IPS-20b (cell line): ENCODE results near the gene CCDC170.

Source experiments
- H3K27ac ChIP-seq: one replicate; pipeline ENCODE4 v1.5.1; 2013; ENCODE audit warnings: low read length
- H3K27me3 ChIP-seq: 2 replicates; pipeline ENCODE4 v1.6.1; 2013; ENCODE audit warnings: mild to moderate bottlenecking, low read length, inconsistent platforms; ENCODE audit not compliant: insufficient read depth
- H3K36me3 ChIP-seq: 2 replicates; pipeline ENCODE4 v1.6.1; 2013; ENCODE audit warnings: low read depth, mild to moderate bottlenecking, inconsistent platforms, low read length, moderate library complexity; ENCODE audit not compliant: insufficient read depth
- H3K4me1 ChIP-seq: 2 replicates; pipeline ENCODE4 v1.6.1; 2013; ENCODE audit warnings: mild to moderate bottlenecking, control low read depth, inconsistent platforms, low read length, moderate library complexity; ENCODE audit not compliant: insufficient read depth
- H3K4me3 ChIP-seq: 2 replicates; pipeline ENCODE4 v1.5.1; 2013; ENCODE audit warnings: mild to moderate bottlenecking, low read length, inconsistent platforms
- H3K9ac ChIP-seq: 2 replicates; pipeline ENCODE4 v1.6.1; 2013; ENCODE audit warnings: low read depth, mild to moderate bottlenecking, inconsistent platforms, low read length, moderate library complexity
- H3K9me3 ChIP-seq: 2 replicates; pipeline ENCODE4 v1.6.1; 2013; ENCODE audit warnings: mild to moderate bottlenecking, low read depth, low read length, inconsistent platforms; ENCODE audit not compliant: insufficient read depth

CCDC170 gene

GRCh38 chr6:151624900-151625536 is 131.2 kb downstream of the CCDC170 start:
- H3K9ac ChIP-seq: no peak overlapping the region
- H3K27me3 ChIP-seq: no peaks in the 10 kb centered on the region
- peaks cover 18% of the 10 kb centered on the region for H3K4me1 ChIP-seq
- no peak overlapping the region for H3K4me3 ChIP-seq
- H3K27ac ChIP-seq: no peak overlapping the region
- no peaks in the 10 kb centered on the region for H3K36me3 ChIP-seq
- H3K9me3 ChIP-seq: no peaks in the 10 kb centered on the region

GRCh38 chr6:151627689-151628444 is 134.1 kb downstream of the CCDC170 start:
- Histone ChIP-seq H3K9ac (no peak overlapping the region), H3K36me3 (no peaks in the 10 kb centered on the region), H3K27ac (no peak overlapping the region), H3K27me3 (no peaks in the 10 kb centered on the region), H3K4me3 (no peak overlapping the region), H3K9me3 (no peaks in the 10 kb centered on the region), H3K4me1 (peaks cover 15% of the 10 kb centered on the region)

GRCh38 chr6:151629791-151630190 is 136.0 kb downstream of the CCDC170 start:
- H3K9ac ChIP-seq: no peak overlapping the region
- H3K27ac ChIP-seq: no peak overlapping the region
- H3K4me1 ChIP-seq: peaks cover 15% of the 10 kb centered on the region
- H3K9me3 ChIP-seq: no peaks in the 10 kb centered on the region
- no peak overlapping the region for H3K4me3 ChIP-seq
- H3K27me3 ChIP-seq: no peaks in the 10 kb centered on the region
- H3K36me3 ChIP-seq: no peaks in the 10 kb centered on the region

GRCh38 chr6:151630387-151630786 is 136.6 kb downstream of the CCDC170 start:
- H3K27ac ChIP-seq: no peak overlapping the region
- H3K27me3 ChIP-seq: no peaks in the 10 kb centered on the region
- H3K9me3 ChIP-seq: no peaks in the 10 kb centered on the region
- H3K36me3 ChIP-seq: no peaks in the 10 kb centered on the region
- peaks cover 15% of the 10 kb centered on the region for H3K4me1 ChIP-seq
- no peak overlapping the region for H3K4me3 ChIP-seq
- no peak overlapping the region for H3K9ac ChIP-seq

GRCh38 chr6:151630991-151631655 is 137.3 kb downstream of the CCDC170 start:
- H3K9ac ChIP-seq: no peak overlapping the region
- no peak overlapping the region for H3K27ac ChIP-seq
- no peak overlapping the region for H3K4me3 ChIP-seq
- peaks cover 15% of the 10 kb centered on the region for H3K4me1 ChIP-seq
- no peaks in the 10 kb centered on the region for H3K27me3 ChIP-seq
- H3K36me3 ChIP-seq: no peaks in the 10 kb centered on the region
- no peaks in the 10 kb centered on the region for H3K9me3 ChIP-seq

- Histone ChIP-seq H3K4me1 (peaks cover 15% of the 10 kb centered on the region), H3K36me3 (no peaks in the 10 kb centered on the region), H3K9ac (no peak overlapping the region), H3K9me3 (no peaks in the 10 kb centered on the region), H3K27me3 (no peaks in the 10 kb centered on the region), H3K4me3 (no peak overlapping the region), H3K27ac (no peak overlapping the region)
Observed at GRCh38 chr6:151632415-151632987, 138.7 kb downstream of the CCDC170 start.

GRCh38 chr6:151633526-151634335 is 139.9 kb downstream of the CCDC170 start:
- Histone ChIP-seq H3K9ac (no peak overlapping the region), H3K4me1 (peaks cover 10% of the 10 kb centered on the region), H3K9me3 (no peaks in the 10 kb centered on the region), H3K36me3 (no peaks in the 10 kb centered on the region), H3K27ac (no peak overlapping the region), H3K4me3 (no peak overlapping the region), H3K27me3 (no peaks in the 10 kb centered on the region)

- H3K36me3 ChIP-seq: no peaks in the 10 kb centered on the region
- H3K4me3 ChIP-seq: no peak overlapping the region
- H3K27me3 ChIP-seq: no peaks in the 10 kb centered on the region
- no peak overlapping the region for H3K27ac ChIP-seq
- peaks cover 7% of the 10 kb centered on the region for H3K4me1 ChIP-seq
- no peak overlapping the region for H3K9ac ChIP-seq
- H3K9me3 ChIP-seq: no peaks in the 10 kb centered on the region
Observed at GRCh38 chr6:151634336-151634720, 140.5 kb downstream of the CCDC170 start.

- Histone ChIP-seq H3K4me3 (no peak overlapping the region), H3K27me3 (no peaks in the 10 kb centered on the region), H3K36me3 (no peaks in the 10 kb centered on the region), H3K27ac (no peak overlapping the region), H3K4me1 (no peaks in the 10 kb centered on the region), H3K9me3 (no peaks in the 10 kb centered on the region), H3K9ac (no peak overlapping the region)
Observed at GRCh38 chr6:151635741-151636140, 141.9 kb downstream of the CCDC170 start.

- Histone ChIP-seq H3K9me3 (no peaks in the 10 kb centered on the region), H3K27ac (no peak overlapping the region), H3K9ac (no peak overlapping the region), H3K4me3 (no peak overlapping the region), H3K36me3 (no peaks in the 10 kb centered on the region), H3K4me1 (no peaks in the 10 kb centered on the region), H3K27me3 (no peaks in the 10 kb centered on the region)
Observed at GRCh38 chr6:151637814-151638213, 144.0 kb downstream of the CCDC170 start.

- H3K9me3 ChIP-seq: no peaks in the 10 kb centered on the region
Observed at GRCh38 chr6:151639750-151640149, 145.9 kb downstream of the CCDC170 start.

More at GRCh38 chr6:151639750-151640149, 145.9 kb downstream of the CCDC170 start:
- Histone ChIP-seq H3K4me1 (no peaks in the 10 kb centered on the region), H3K27me3 (no peaks in the 10 kb centered on the region), H3K9ac (no peak overlapping the region), H3K4me3 (no peak overlapping the region), H3K36me3 (no peaks in the 10 kb centered on the region), H3K27ac (no peak overlapping the region)
